CD4-positive, alpha-beta T cell treated with Interleukin-4 for 4 hours (primary cell): Measurements from ENCODE around the gene NECTIN4.
A peak's percentile ranks its signal among the peaks of the same experiment; 100 is the strongest.
"Not testable (repeated sequence)": the region's sequence is repeated elsewhere in the genome, so short reads cannot be mapped to it uniquely, and the experiment has no call there.

Experiments
- DNase-seq: peaks from one replicate; pipeline ENCODE4 v3.0.0-alpha.2; 2020

The NECTIN4 gene

DNA sequence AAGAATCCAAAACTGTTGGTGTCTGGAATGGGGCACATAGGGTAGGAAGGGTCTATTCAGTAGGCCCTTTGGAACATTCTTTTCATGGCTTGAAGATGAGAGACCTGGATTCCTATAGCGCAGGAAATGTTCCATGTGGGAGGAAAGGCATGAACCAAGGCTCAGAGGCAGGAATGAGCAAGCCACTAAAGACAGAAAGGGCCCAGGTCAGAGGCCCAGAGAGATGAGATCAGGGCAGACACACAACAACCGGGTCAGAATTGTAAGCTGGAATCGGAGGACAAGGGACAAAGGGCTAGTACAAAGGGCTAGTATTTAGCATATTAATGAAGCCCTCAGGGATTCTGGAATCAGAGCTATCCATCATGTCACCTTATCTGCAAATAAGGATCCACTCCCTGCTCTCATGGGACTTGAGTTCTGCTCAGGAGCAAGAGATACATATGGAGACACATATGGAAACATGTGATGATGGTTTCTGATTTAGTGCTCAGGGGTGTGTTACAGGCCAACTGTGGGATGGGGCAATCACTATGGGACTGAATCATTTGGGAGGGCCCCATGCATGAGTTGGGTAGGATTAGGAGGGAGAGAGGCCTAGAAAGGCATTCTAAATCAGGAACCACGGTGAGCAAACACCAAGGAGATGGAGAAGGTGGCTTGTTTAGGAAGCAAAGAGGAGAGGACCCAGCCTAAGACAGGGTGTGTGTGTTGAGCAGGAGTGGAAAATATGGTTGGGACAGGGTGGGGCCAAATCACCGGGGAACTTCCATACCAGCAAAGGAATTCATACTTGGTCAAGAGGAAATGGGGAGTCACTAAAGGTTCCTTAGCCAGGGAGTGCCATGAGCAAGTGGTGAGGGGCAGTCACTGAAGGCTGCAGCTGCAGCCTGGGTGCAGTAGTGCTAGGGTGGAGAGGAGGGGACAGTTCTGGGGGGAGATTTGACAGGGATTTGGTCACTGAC lies 8.6 kb downstream of the NECTIN4 start:
- DNase-seq, result no peak

DNA sequence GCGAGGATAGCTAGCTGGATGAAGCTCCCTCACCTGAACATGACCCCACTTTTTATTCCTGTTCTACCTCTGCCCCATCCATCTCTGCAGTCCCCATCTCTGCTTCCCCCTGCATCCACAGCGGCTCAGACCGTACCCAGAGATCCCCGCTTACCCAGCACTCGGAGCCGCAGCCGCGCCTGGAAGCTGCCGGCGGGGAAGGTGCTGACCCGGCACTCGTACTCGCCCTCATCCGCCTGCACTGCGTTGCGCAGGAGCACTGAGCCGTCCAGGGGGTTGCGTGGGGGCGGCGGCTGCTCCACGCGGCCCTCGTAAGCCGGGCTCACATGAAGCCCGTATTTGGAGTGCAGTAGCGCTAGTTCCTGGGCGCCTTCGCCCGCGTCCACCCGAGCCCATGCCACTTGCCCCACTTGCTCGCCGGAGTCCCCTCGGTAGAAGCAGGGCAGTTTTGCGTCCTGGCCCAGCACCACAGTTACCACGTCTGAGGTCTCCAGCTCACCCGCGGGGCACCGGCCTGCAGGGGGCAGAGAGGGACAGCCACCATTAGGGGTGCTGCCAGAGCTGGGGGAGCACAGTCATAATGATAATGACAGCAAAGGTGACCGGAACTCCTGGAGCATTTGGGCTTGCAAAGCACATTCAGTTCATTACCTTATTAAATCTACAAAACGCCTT lies 9.8 kb downstream of the NECTIN4 start:
- DNase-seq, result no peak

DNA sequence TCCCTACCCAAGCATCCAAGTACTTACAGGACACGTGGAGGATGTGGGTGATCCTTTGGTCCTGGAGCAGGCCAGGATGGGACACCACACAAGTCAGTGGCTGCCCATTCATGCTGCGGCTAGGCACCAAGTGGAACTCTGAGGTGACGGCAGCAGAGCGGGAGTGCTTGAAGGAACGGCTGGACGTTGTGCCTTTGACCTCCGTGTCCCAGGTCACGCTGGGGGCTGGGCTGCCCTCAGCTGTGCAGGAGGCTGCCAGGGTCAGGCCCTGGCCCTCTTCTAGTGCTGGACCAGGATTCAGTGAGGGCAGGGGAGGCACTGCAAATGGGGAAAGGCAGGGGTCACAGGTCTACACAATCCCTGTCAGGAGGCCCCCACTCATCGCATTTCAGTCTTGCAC lies 11.9 kb downstream of the NECTIN4 start:
- DNase-seq, result no peak

DNA sequence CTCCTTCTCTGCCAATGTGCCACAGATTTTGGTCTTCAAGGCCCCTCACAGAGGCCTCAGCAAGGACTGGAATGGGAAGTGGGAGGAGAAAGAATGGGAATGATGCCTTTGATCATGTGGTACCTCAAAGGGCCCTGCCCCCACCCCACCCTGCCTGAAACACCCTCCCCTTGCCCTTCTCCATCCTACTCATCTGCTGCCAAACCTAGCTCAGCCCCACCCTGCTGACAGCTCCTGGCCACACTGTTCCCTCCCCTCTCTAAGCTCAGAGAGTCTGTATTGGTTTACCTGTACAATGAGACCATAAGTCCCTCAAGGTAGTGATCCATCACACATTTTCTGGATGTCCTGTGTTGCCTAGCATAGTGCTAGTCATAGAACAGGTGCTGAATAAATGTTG lies 12.9 kb downstream of the NECTIN4 start:
- DNase-seq, result no peak

DNA sequence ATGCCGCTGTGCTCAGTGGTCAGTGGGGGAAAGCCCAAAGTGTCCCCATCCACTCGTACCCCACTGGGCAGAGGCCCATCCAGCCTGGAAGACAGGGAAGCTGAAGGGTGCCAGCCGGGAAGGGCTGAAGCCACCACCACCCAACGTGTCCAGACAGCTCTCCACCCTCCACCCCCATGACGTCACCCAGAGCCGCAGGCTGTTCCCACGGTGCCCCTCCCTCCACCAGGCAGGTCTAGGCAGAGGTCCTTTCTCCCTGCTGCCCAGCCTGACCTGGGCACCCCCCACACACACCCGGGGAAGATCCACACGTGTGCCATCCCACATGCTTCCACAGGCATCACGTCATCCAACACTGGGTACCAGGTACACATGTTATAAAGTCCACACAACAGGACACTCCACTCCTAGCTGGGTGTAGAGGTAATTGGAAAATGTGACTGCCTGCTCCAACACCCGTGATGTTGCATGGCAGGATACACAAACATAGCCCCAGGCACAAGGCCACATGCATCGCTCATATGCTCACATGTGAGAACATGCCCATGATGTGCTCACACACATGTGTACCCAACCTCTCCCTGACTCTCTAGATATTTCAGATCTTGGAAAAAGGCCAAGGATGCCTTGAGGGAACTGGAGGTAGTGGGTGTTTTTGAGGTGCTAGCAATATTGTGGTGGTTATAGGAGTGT lies 14.5 kb downstream of the NECTIN4 start:
- DNase-seq, result no peak

DNA sequence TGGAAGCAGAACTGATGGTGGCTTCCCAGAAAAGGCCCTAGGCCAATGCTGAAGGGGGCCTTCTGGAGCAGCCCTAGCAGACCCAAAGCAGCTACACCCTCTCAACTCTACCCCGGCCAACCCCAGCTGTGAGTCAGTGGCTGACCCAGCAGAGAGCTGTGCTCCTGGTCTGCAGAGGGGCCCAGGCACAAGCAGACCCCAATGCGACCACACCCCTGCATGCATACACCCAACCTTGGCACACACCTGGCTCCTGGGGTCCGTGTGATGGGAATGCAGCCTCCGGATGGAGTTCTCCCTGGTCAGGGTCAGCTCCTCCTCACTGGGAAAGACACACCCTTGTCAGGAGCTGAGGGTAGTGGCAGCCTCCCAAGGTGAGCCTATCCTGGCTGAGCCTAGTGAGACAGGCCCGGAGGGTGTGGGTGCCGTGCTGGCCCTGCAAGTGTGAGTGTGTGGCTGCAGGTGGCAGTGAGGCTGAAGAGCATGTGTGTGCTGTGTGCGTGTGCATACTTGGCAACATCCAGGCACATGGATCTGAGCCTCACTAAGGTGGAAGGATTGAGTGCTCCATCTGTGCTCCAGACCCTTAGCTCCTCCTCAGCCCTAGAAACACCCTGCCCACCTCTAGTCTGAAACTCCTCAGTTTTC lies 15.8 kb downstream of the NECTIN4 start:
- DNase-seq, result no peak

DNA sequence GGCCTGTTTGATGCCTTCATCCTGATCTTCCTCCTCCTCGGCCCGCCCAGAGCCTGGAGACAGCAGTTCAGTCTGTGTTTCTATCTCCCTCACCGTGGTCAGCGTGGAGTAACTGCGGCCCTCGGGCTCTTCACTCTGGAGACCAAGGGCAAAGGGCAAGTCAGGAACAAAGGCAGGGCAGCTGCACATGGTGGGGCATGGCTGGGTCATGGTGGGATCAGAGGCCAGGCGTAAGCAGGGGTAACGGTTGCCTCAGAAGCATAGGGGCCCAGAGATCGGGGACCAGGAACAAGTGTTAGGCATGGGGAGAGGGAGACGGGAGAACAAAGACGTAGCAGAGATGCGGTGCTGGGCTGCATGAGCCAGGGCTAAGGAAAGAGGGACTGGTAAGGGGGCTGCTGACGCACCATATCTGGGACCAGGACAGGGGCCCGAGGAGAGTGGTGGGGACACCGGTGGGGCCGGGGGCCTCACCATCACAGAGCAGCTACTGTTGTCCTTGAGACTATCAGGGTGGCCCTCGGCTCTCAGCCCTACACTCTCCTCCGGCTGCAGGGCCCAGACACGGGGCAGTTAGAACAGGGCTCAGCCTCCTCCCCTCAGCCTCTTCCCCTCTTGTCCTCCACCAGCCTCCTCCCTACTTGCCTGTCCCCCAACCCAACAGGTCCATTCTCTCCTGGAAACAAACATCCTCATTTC lies 16.5 kb downstream of the NECTIN4 start:
- no peak for DNase-seq

DNA sequence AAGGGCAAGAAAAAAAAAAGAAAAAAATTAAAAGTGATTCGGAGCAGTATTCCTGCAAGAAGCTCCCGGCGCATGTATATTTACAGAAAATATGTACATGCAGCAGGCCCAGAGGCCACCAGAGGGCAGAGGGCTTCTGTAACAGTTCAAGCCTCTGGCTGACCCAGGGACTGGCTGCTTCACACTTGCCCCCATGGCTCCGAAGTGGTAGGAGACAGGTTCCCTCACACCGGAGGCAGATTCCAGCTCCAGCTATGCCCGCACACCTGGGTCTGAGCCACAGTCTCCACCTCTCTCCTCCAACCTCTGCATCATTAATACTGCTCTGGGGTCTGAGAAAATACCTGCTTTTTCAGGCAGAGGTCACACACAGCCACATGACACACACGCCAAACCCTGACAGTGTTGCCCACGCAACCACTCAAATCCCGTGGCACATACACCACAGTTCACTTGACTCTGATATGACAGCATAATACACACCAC lies 17.4 kb downstream of the NECTIN4 start:
- peak; percentile 46 for DNase-seq

DNA sequence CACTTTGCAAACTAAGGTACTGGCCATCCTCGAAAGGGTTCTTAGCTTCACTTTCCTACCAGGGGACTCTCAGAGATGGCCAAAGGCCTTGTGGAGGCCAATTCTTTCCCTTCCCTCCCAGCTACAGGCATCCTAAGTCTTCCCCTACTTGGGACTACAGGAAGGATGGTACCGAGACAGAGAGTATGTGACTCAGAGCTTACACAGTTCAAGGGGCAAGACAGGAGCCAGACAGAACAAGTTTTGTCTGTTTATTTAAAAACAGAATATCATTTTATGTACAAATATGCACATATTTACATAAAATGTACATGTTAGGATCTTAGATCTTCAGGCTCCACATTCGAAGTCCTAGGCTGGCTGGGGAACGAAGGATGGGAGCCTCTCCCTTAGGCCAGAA lies 18.6 kb downstream of the NECTIN4 start:
- DNase-seq, result no peak

DNA sequence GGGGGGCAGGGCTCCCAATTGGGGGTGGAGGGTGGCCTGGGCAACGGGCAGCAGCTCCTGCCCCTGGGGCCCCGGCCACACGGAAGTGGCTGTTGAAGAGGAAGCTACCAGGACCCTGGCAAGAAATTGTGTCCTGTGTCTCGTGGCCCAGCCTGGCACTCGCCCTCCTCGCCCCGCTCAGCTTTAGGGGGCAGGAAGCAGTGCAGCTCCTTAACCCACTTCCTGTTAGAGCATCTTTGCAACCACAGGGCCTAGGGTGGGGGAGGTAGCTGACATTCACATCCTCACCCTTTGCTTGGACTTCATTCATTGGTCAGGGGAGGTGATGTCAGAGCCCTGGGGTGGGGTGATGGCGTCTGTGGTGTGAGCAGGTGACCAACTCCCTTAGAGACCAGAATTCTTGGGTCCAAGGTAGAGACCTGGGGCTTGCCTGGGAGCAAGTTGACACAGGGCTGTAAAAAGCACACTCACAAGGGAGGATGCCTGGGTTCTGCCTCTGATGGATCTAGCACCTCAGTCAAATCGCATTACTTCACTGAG lies 19.6 kb downstream of the NECTIN4 start, which contains the start of gene ARHGAP30:
TSS of gene ARHGAP30 (minus strand) at position 161 of the 540 bp plus-strand sequence. CDS start 267 bp downstream, outside the sequence.
- DNase-seq, result peak; percentile 95

DNA sequence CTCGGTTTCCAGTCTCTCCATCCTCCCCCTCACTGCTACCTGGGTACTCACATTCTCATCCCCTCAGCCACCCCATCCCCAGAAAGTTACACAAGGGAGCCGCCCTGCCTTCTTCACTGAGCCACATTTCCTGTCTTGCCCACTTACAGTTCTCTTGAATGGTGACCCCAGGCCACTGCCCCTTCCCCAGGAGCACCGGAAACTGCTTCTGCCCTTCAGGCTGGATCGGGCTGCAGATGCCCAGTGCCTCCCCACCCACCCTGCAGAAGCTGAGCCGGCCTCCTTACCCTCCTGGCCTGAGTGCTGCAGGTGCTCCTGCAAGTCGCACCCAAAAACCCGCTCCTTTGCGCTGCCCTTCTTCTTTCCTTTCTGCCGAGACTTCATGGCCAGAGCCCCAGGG lies 20.1 kb downstream of the NECTIN4 start:
- DNase-seq, result peak; percentile 27

DNA sequence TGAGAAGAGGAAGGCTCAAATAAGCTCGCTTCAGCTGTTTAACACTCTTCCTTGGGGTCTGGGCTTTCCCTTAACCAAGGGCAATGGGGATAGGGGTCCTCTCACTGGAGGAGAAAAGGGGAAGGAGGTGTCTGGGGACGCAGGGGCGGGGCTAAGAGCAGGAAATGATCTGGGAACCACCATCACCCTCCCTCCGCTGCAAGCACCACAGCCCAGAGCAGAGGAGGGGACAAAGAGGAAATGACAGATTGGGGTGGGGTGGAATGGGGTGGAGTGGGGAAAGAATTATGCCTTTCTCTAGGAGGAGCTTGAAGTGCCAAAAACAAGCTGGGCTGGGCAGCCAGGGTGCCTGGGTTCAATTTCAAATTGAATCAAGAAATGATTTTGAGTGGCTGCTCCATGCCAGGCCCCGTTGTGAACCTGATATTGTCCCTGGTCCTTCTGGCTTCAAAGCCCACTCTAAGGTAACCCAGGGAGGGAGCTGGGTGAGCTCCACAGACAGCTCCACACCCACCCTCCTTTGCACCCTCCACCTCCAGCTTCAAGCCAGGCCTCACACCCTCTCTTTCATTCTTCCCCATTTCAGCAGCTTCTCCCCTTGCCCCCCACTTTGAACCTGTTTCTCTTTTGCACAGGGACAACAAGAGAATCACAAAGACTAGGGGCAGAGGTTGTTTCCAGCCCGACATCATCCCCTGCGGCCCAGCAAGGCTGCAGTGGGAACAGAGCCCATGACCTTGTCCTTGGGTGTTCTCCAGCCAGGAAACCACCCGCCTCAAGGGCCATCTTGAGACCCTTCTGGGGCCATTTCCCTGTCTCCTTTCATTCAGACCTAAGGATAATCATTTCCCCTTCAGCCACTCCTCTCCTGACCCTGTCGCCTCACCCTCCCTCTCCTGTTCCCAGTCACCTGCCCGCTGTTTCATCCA lies 20.8 kb downstream of the NECTIN4 start:
- peak; percentile 89 for DNase-seq

DNA sequence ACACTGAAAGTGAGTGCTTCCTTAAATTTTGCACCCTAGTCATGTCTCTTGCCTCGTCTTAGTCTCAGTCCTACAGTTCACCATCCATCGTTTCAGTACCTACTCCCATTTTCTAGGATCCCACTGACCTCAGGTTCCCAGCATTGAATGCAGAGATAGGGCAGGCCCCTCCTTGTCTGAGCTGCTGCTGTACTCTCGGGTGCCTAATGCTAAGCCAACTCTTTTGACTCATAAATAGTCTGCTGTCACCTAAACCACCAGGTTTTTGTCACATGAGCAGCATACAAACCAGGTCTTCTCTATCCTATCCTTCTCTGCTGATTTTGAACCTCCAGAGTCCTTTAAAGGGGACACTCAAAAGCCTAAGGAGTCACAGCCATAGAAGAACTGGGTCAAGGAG lies 22.7 kb downstream of the NECTIN4 start:
- peak; percentile 39 for DNase-seq

DNA sequence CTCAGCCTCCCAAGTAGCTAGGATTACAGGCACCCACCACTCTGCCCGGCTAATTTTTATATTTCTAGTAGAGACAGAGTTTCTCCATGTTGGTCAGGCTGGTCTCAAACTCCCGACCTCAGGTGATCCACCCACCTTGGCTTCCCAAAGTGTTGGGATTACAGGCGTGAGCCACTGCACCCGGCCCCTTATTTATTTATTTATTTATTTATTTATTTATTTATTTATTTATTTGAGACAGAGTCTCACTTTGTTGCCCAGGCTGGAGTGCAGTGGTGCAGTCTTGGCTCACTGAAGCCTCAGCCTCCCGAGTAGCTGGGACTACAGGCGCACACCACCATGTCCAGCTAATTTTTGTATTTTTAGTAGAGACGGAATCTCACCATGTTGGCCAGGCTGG lies 23.7 kb downstream of the NECTIN4 start:
- not testable (repeated sequence) for DNase-seq

DNA sequence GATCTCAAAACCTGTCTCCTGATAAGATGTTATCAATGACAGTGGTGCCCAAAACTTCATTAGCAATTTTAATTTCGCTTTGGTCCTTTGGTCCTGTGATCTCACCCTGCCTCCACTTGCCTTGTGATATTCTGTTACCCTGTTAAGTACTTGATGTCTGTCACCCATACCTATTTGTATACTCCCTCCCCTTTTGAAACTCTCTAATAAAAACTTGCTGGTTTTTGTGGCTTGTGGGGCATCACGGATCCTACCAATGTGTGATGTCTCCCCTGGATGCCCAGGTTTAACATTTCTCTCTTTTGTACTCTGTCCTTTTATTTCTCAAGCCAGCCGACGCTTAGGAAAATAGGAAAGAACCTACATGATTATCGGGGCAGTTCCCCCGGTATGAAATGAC lies 25.4 kb downstream of the NECTIN4 start:
- DNase-seq, result peak; percentile 29

DNA sequence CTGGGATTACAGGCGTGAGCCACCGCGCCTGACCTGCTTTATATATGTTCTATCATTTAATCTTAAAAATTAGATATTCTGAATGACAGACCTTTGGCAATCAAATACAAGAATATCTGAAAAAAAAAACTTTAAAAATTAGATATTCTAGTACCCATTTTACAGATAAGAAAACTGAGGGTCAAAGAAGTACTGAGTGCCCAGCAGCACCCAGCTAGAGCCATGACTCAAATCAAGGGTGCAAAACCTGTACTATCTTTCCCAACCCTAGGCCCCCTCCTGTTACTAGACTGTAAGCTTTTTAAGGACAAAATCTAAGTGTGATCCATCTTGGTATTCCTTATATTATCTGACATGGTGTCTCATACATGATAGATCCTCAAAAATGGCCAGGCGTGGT lies 27.9 kb downstream of the NECTIN4 start:
- DNase-seq, result no peak

DNA sequence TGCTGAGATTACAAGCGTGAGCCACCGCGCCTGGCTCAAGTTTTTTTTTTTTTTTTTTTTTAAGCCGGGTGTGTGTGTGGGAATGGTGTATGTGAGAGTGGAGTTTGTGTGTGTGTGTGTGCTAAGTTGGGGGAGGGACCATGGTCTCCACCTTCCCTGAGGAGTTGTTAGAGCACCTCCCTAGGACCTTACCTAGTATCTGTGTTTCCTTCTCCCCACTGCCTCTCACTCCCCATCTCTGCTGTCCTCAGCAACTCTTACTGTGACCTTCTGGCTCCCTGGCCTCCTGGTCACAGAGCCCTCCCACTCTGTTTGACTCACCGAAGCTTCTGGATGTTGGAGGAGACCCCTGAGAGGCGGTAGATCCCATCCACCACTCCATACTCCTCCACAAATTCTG lies 30.1 kb downstream of the NECTIN4 start:
- DNase-seq, result no peak

DNA sequence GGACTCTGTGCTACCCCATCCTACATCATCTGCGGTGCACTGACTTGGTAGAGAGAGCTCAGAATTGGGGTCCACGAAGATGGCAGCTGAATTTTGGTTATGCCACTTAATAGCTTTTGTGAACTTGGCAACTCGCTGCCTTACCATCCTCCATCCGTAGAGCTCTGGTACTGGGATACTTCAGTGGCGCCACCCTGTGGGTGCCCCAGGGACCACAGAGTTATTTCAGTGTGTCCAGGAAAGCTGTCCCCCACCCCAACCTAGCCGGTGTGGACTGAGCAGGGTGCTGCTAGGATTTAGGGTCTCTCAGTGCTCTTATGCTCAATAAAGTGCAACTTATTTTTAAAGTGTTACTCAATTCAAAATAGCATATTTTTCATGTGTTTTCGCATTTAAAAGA lies 34.6 kb downstream of the NECTIN4 start:
- DNase-seq, result no peak

DNA sequence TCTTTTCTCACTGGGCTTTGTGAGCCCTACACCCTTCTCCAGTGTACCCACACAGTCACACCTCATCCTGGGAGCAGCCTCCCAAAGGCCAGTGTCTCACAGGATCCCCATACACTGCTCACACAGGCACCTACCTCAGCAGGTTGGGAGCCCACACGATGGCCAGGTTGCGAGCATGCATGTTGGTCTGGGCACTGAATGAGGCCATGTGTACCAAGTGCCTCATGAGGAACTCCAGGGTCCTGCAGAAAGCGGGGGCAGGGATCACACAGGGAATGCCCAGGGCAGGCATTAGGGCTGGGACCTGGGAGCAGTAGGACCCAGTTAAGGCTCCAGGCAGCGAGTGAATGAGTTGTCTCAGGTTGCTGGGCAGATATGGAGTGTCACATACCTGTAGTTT lies 35.1 kb downstream of the NECTIN4 start:
- DNase-seq, result no peak

DNA sequence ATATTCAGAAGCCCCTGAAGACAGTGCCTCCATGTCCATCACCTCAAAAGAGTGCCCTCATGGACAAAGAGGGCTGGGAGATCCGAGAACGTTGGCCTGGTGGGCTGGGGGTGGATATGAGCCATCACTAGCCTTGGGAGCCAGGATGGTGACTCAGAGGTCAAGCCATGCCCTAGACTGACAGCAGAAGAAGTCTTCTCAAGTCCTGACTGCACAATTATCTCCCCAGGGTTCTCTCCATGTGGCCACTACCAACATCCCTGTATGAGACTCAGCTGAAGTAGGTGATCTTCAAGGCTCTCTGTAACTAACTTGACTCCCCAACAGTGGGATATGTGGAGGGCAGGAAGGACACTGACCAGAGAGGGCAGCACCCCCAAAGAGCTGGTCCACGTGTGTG lies 36.5 kb downstream of the NECTIN4 start:
- DNase-seq, result no peak

DNA sequence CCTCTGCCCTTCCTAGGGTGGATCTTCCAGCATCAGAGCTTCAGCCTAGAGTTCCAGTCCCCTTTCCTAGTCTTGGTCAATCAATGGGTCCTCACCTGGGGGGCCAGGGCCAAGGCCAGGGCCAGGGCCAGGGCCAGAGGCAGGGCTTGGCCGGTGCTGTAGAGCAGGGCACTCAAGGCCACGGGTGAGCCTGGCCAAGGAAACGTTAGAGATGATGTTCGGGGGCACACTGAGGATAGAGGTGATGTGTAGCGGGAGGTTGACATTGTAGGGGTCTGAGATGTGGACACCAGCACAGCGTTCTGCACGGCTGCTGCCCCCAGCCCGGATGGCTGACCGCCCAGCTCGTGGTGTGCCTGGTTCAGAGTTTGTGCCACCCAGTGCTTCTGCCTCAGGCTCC lies 38.1 kb downstream of the NECTIN4 start:
- no peak for DNase-seq
